Mesothelial cell of epicardium (in vitro differentiated cells): ENCODE measurements around the gene COL13A1. TPM values are rescaled to one million over a fixed set of nuclear protein-coding genes. Genes with fewer than 3 reads are reported as not detected.

Experiments used
- DNase-seq, 2 experiments: peaks; one replicate each; pipeline ENCODE4 v3.0.0; 2021; ENCODE audit warnings: low spot score in 2 of 2; ENCODE audit not compliant: unreplicated experiment in 2 of 2
- H3K27ac Mint-ChIP-seq: 2 replicates; pipeline ENCODE4 v1.8.0; 2021; ENCODE audit warnings: mixed read lengths
- H3K27me3 Mint-ChIP-seq: 2 replicates; pipeline ENCODE4 v1.8.0; 2021; ENCODE audit warnings: low read depth, mixed read lengths
- H3K36me3 Mint-ChIP-seq: 2 replicates; pipeline ENCODE4 v1.8.0; 2021; ENCODE audit warnings: mixed read lengths
- H3K4me1 Mint-ChIP-seq: 2 replicates; pipeline ENCODE4 v1.8.0; 2021; ENCODE audit warnings: mixed read lengths
- H3K4me3 Mint-ChIP-seq: 2 replicates; pipeline ENCODE4 v1.8.0; 2021; ENCODE audit warnings: mild to moderate bottlenecking, moderate library complexity, mixed read lengths
- H3K9me3 Mint-ChIP-seq: 2 replicates; pipeline ENCODE4 v1.8.0; 2021; ENCODE audit warnings: mixed read lengths
- total RNA-seq: library from RNA; stranded (reverse); gene quantifications from 3 replicates; pipeline ENCODE4 v1.2.1, GENCODE V29; 2021
- TF ChIP-seq, protein P1 (sequence below): fragments of 200-600 bp; sonication (generic); IDR thresholded peaks from one replicate; pipeline ENCODE4 v1.5.0; 2021; ENCODE audit warnings: antibody characterized with exemption; ENCODE audit not compliant: unreplicated experiment

Gene COL13A1
- total RNA-seq, 1 donor from 2014 or later, result 14.4 TPM

DNA sequence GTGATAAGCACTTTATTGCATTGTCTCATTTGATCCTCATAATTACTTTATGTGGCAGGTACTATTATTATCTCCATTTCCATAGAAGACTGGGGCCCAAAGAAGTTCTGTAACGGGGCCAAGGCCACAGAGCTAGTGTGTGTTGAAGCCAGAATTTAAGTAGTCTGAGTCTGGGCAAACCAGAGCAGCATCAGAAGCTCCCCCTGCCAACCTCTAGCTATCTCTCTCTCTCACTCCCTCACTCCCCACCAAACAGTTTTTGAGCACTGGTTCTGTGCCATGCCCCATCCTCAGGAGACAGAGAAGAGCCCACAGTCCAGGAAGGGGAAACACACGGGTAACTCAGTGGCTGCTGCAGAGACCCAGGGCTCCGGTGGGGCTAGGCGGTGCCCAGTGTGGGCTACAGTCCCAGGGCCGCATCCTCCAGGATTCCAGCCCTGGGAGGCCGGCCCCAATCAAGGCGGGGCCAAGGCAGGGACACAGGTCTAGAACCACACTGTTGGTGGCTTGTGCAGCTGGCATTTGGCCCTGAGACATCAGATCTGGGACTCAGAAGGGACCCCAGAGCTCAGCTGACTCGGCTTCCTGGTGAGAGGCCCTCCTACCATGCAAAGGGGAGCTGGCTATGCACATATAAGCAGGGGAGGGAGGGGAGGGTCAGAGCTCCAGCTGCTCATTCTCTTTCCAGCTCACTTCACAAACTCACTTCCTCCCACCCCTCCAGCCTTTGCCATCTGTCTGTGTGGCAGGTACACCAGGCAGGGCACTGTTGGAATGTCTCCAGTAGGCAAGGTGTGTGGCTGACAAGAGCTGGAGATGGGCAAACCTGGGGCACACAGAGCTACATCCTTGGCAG, 34.4 kb downstream of the COL13A1 start:
- H3K9me3 Mint-ChIP-seq, result no peaks in the 10 kb centered on the region
- H3K27ac Mint-ChIP-seq, result peak overlapping the region; percentile 54
- TF ChIP-seq, protein P1, sequence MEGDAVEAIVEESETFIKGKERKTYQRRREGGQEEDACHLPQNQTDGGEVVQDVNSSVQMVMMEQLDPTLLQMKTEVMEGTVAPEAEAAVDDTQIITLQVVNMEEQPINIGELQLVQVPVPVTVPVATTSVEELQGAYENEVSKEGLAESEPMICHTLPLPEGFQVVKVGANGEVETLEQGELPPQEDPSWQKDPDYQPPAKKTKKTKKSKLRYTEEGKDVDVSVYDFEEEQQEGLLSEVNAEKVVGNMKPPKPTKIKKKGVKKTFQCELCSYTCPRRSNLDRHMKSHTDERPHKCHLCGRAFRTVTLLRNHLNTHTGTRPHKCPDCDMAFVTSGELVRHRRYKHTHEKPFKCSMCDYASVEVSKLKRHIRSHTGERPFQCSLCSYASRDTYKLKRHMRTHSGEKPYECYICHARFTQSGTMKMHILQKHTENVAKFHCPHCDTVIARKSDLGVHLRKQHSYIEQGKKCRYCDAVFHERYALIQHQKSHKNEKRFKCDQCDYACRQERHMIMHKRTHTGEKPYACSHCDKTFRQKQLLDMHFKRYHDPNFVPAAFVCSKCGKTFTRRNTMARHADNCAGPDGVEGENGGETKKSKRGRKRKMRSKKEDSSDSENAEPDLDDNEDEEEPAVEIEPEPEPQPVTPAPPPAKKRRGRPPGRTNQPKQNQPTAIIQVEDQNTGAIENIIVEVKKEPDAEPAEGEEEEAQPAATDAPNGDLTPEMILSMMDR, result no peak
- peaks cover 35% of the 10 kb centered on the region for H3K4me1 Mint-ChIP-seq
- no peaks in the 10 kb centered on the region for H3K36me3 Mint-ChIP-seq
- peaks cover 2% of the 10 kb centered on the region for H3K27me3 Mint-ChIP-seq
- H3K4me3 Mint-ChIP-seq, result no peak overlapping the region
- DNase-seq, result no peak

DNA sequence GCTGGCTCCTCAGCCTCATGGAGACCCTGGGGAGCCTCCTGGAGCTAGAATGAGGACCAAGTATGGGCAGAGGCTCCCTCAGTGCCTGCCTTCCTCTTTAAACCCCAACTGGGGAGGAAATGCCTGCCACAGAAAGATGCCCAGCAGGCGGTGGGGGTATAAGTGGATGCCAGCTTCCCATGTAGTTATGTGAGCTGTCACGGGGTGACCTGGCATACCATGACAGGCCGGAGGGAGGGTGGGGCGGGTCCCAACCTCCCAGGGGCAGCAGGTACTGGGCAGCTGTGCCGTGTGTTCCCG, 35.0 kb downstream of the COL13A1 start:
- Mint-ChIP-seq H3K27ac (no peak overlapping the region), H3K4me1 (peaks cover 37% of the 10 kb centered on the region), H3K4me3 (no peak overlapping the region), H3K36me3 (no peaks in the 10 kb centered on the region), H3K9me3 (no peaks in the 10 kb centered on the region), H3K27me3 (peaks cover 2% of the 10 kb centered on the region)
- DNase-seq, result no peak
- TF ChIP-seq, protein P1, result no peak

- no peak overlapping the region for H3K4me3 Mint-ChIP-seq
- no peaks in the 10 kb centered on the region for H3K9me3 Mint-ChIP-seq
- H3K27me3 Mint-ChIP-seq, result peaks cover 2% of the 10 kb centered on the region
- H3K36me3 Mint-ChIP-seq, result no peaks in the 10 kb centered on the region
- no peak overlapping the region for H3K27ac Mint-ChIP-seq
- H3K4me1 Mint-ChIP-seq, result peaks cover 38% of the 10 kb centered on the region
- TF ChIP-seq, protein P1, result no peak
- DNase-seq, result no peak
Observed at GRCh38 chr10:69837261-69837660, 35.6 kb downstream of the COL13A1 start.

DNA sequence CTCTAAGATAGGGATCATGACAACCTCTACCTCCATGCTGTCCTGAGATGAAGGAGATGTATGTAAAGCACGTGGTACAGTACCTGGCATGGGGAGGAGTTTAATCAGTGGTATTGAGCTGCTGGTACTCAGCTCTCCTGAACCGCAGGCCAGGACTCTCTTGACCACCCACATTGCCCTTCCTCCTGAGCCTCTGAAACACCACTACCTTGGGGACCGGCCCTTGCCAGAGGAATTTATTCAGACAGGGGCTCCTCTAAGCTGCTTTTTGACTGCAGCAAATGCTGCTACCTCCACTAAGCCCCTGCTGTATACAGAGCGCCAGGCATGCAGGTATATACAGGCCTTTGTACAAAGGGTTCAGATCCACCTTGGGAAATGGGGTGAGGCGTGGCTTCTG, 36.7 kb downstream of the COL13A1 start:
- TF ChIP-seq, protein P1, result no peak
- Mint-ChIP-seq H3K27ac (no peak overlapping the region), H3K36me3 (no peaks in the 10 kb centered on the region), H3K9me3 (no peaks in the 10 kb centered on the region), H3K4me1 (peaks cover 41% of the 10 kb centered on the region), H3K27me3 (peaks cover 2% of the 10 kb centered on the region), H3K4me3 (no peak overlapping the region)
- no peak for DNase-seq

DNA sequence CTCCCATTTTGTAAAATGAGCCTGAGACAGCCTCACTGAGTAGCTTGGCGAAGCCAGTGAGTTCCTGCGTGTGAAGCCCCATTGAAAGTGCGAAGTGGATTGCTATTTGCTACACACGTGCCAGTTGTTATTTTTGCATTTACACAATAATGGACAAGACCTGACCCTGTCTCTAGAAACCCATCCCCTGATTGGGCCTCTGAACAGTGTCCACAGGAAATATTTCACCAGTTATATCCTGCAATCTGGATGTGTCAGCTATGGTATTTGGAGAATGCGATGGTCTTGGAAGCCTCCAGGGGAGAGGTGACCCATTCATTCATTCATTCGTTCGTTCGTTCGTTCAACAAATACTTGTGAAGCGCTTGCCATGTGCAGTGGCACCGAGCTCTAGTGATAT, 37.1 kb downstream of the COL13A1 start:
- TF ChIP-seq, protein P1, result no peak
- no peak for DNase-seq
- Mint-ChIP-seq H3K27me3 (peaks cover 2% of the 10 kb centered on the region), H3K36me3 (no peaks in the 10 kb centered on the region), H3K4me3 (no peak overlapping the region), H3K27ac (no peak overlapping the region), H3K9me3 (no peaks in the 10 kb centered on the region), H3K4me1 (peaks cover 41% of the 10 kb centered on the region)
